Hematopoietic multipotent progenitor cell (in vitro differentiated cells): ENCODE measurements around the gene CACNB2. TPM values are rescaled to one million over a fixed set of nuclear protein-coding genes. Genes with fewer than 3 reads are reported as not detected.

Experiments used
- total RNA-seq: library from RNA; depleted of rRNA; stranded (reverse); fragments of >200 nt; gene quantifications from one replicate; pipeline ENCODE4 v1.2.3, GENCODE V29; 2012

CACNB2 gene
- total RNA-seq, 1 donor, result 11.6 TPM

Other genes starting within 250 kb of the CACNB2 start
- gene SLC39A12, start 188.5 kb upstream of the CACNB2 start, total RNA-seq, result not detected